GM19035 (cell line): ENCODE results near the gene ATP5MC2.
A peak's percentile ranks its signal among the peaks of the same experiment; 100 is the strongest.
"Not testable (repeated sequence)": the region's sequence is repeated elsewhere in the genome, so short reads cannot be mapped to it uniquely, and the experiment has no call there.

Experiments
- ATAC-seq: cut with Tn5 transposase; IDR thresholded peaks from one replicate; pipeline ENCODE4 v1.9.1; 2021; ENCODE audit not compliant: unreplicated experiment

The ATP5MC2 gene

GRCh38 chr12:53653595-53653994, 22.3 kb downstream of the ATP5MC2 start:
- no peak for ATAC-seq

GRCh38 chr12:53652366-53652765, 23.5 kb downstream of the ATP5MC2 start:
- no peak for ATAC-seq

GRCh38 chr12:53651737-53652136, 24.1 kb downstream of the ATP5MC2 start:
- ATAC-seq, result no peak

GRCh38 chr12:53646300-53646699, 29.6 kb downstream of the ATP5MC2 start:
- not testable (repeated sequence) for ATAC-seq

- no peak for ATAC-seq
These were observed 30.7 kb downstream of the ATP5MC2 start for GRCh38 chr12:53645165-53645564.

- no peak for ATAC-seq
These were observed 31.8 kb downstream of the ATP5MC2 start for GRCh38 chr12:53644133-53644532.

- no peak for ATAC-seq
These were observed 32.5 kb downstream of the ATP5MC2 start for GRCh38 chr12:53643232-53643979.

GRCh38 chr12:53638057-53638456, 37.8 kb downstream of the ATP5MC2 start:
- ATAC-seq, result no peak

- no peak for ATAC-seq
These were observed 39.2 kb downstream of the ATP5MC2 start for GRCh38 chr12:53636641-53637040.

- ATAC-seq, result not testable (repeated sequence)
These were observed 40.2 kb downstream of the ATP5MC2 start for GRCh38 chr12:53635708-53636107.

- no peak for ATAC-seq
These were observed 44.2 kb downstream of the ATP5MC2 start for GRCh38 chr12:53631721-53632120.

- no peak for ATAC-seq
These were observed 48.0 kb downstream of the ATP5MC2 start for GRCh38 chr12:53627919-53628318.

GRCh38 chr12:53626702-53627169, 49.1 kb downstream of the ATP5MC2 start:
- no peak for ATAC-seq

GRCh38 chr12:53625946-53626701, 49.8 kb downstream of the ATP5MC2 start, which contains the start of gene ATF7:
Gene ATF7 (minus strand): TSS chr12:53626382. CDS start chr12:53601000, 25,382 bp downstream.
- peak; percentile 94 for ATAC-seq

- no peak for ATAC-seq
These were observed 50.4 kb downstream of the ATP5MC2 start for GRCh38 chr12:53625373-53625945.

- no peak for ATAC-seq
These were observed 50.9 kb downstream of the ATP5MC2 start for GRCh38 chr12:53624956-53625355.

- ATAC-seq, result no peak
These were observed 51.4 kb downstream of the ATP5MC2 start for GRCh38 chr12:53624458-53624857.

- ATAC-seq, result no peak
These were observed 52.1 kb downstream of the ATP5MC2 start for GRCh38 chr12:53623548-53624385.

- no peak for ATAC-seq
These were observed 53.2 kb downstream of the ATP5MC2 start for GRCh38 chr12:53622724-53623123.

- no peak for ATAC-seq
These were observed 57.6 kb downstream of the ATP5MC2 start for GRCh38 chr12:53618275-53618674.

GRCh38 chr12:53617700-53618099, 58.2 kb downstream of the ATP5MC2 start:
- ATAC-seq, result no peak
